A549 (cell line): ENCODE results near the gene GBGT1. TPM values are rescaled to one million over a fixed set of nuclear protein-coding genes. Genes with fewer than 3 reads are reported as not detected.

Source experiments
- ATAC-seq, 2 experiments: fragments of 200-7000 bp in 1 of 2; fragments of >200 bp in 1 of 2; cut with Nextera tagmentation in 1 of 2; cut with Tn5 transposase in 1 of 2; 3 replicates each; pipeline versions ENCODE4 v1.8.0 to v1.9.1; 2018 to 2020; ENCODE audit warnings: mild to moderate bottlenecking in 1 of 2, moderate library complexity in 1 of 2
- CTCF ChIA-PET: fragments of 300-600 bp; sonication (Branson Sonifier 250); formaldehyde crosslinking; extraction: SDS; loops from one replicate; lab custom pipeline; 2021; ENCODE audit warnings: antibody characterized with exemption, inconsistent platforms; lab: Yijun Ruan, JAX
- POLR2A ChIA-PET: fragments of 350-600 bp; formaldehyde crosslinking; extraction: SDS; loops from one replicate; lab custom pipeline; 2021; ENCODE audit warnings: antibody characterized with exemption, inconsistent platforms; lab: Yijun Ruan, JAX
- DNase-seq, 2 experiments: peaks; one replicate each; pipeline versions ENCODE4 v3.0.0 to v3.0.0-alpha.2; 2011 to 2016; ENCODE audit warnings: low read depth in 1 of 2, low spot score in 1 of 2
- FAIRE-seq: peaks from 2 replicates; lab custom pipeline; 2011; peaks lifted over from hg19 to GRCh38; lab: Jason Lieb, UNC
- H3K27ac ChIP-seq, 2 experiments: fragments of >200 bp; sonication (Bioruptor Twin); formaldehyde crosslinking; 3 replicates each; pipeline ENCODE4 v1.5.1; 2016 to 2017
- H3K4me1 ChIP-seq: fragments of >200 bp; sonication (Bioruptor Twin); formaldehyde crosslinking; 3 replicates; pipeline ENCODE4 v1.6.1; 2016
- H3K4me2 ChIP-seq: fragments of >200 bp; sonication (Bioruptor Twin); formaldehyde crosslinking; 3 replicates; pipeline ENCODE4 v1.6.1; 2016
- H3K4me3 ChIP-seq: fragments of >200 bp; sonication (Bioruptor Twin); formaldehyde crosslinking; 3 replicates; pipeline ENCODE4 v1.5.1; 2016
- H3K9me3 ChIP-seq: fragments of >200 bp; sonication (Bioruptor Twin); formaldehyde crosslinking; 3 replicates; pipeline ENCODE4 v1.6.1; 2016
- CEBPB ChIP-seq, 2 experiments: fragments of >200 bp in 1 of 2; sonication (Bioruptor Twin) in 1 of 2; formaldehyde crosslinking in 1 of 2; IDR thresholded peaks; 2 replicates each; pipeline ENCODE4 v1.6.1; 2012 to 2016
- CHD4 ChIP-seq: fragments of 200-600 bp; sonication (generic); IDR thresholded peaks from 2 replicates; pipeline ENCODE4 v1.6.1; 2016; ENCODE audit warnings: antibody characterized with exemption, mild to moderate bottlenecking, borderline replicate concordance
- EHMT2 ChIP-seq: fragments of 200-600 bp; sonication (generic); IDR thresholded peaks from 2 replicates; pipeline ENCODE4 v1.6.1; 2016; ENCODE audit warnings: antibody characterized with exemption, low read depth, mild to moderate bottlenecking, moderate library complexity
- ESRRA ChIP-seq: fragments of 150-350 bp; IDR thresholded peaks from 2 replicates; pipeline ENCODE4 v1.6.1; 2014; ENCODE audit warnings: mild to moderate bottlenecking, low read length, borderline replicate concordance
- HDAC2 ChIP-seq: fragments of 200-600 bp; sonication (generic); IDR thresholded peaks from 2 replicates; pipeline ENCODE4 v1.6.1; 2016
- HEYL ChIP-seq: fragments of 250-450 bp; sonication (Bioruptor Pico); IDR thresholded peaks from 2 replicates; pipeline ENCODE4 v1.8.0; 2021; ENCODE audit warnings: mild to moderate bottlenecking, moderate library complexity
- HMGXB4 ChIP-seq: fragments of 250-450 bp; sonication (Bioruptor Pico); IDR thresholded peaks from 2 replicates; pipeline ENCODE4 v1.5.0; 2021; ENCODE audit warnings: mild to moderate bottlenecking, moderate library complexity, borderline replicate concordance
- HOXA7 ChIP-seq: fragments of 250-450 bp; sonication (Bioruptor Pico); IDR thresholded peaks from 2 replicates; pipeline ENCODE4 v1.5.0; 2020; ENCODE audit warnings: mild to moderate bottlenecking, moderate library complexity
- KDM1A ChIP-seq: fragments of 200-600 bp; sonication (generic); IDR thresholded peaks from 2 replicates; pipeline ENCODE4 v1.6.1; 2016; ENCODE audit warnings: low read depth, mild to moderate bottlenecking
- KDM5A ChIP-seq: fragments of 200-600 bp; sonication (generic); IDR thresholded peaks from 2 replicates; pipeline ENCODE4 v1.6.1; 2016; ENCODE audit warnings: antibody characterized with exemption, mild to moderate bottlenecking
- MYC ChIP-seq: IDR thresholded peaks from 2 replicates; pipeline ENCODE4 v1.6.1; 2012; ENCODE audit warnings: mild to moderate bottlenecking, inconsistent platforms, low read length, improper control_type of control experiment, borderline replicate concordance
- NFE2L2 ChIP-seq: fragments of 150-350 bp; conservative IDR thresholded peaks from 2 replicates; pipeline ENCODE4 v1.6.1; 2014; ENCODE audit warnings: low read length
- NR3C1 ChIP-seq: fragments of >200 bp; sonication (Bioruptor Twin); formaldehyde crosslinking; IDR thresholded peaks from 3 replicates; pipeline ENCODE4 v1.6.1; 2017
- RARB ChIP-seq: fragments of 250-450 bp; sonication (Bioruptor Pico); IDR thresholded peaks from 2 replicates; pipeline ENCODE4 v1.8.0; 2021; ENCODE audit warnings: mild to moderate bottlenecking, moderate library complexity
- RCOR1 ChIP-seq: fragments of 150-350 bp; IDR thresholded peaks from 2 replicates; pipeline ENCODE4 v1.6.1; 2014; ENCODE audit warnings: antibody characterized with exemption, low read length, low read depth
- SMC3 ChIP-seq: fragments of >200 bp; sonication (Bioruptor Twin); formaldehyde crosslinking; IDR thresholded peaks from 3 replicates; pipeline ENCODE4 v1.6.1; 2018; ENCODE audit warnings: inconsistent platforms
- TFCP2L1 ChIP-seq: fragments of 250-450 bp; sonication (Bioruptor Pico); IDR thresholded peaks from 2 replicates; pipeline ENCODE4 v1.5.0; 2021; ENCODE audit warnings: mild to moderate bottlenecking
- WGBS: methylation state at CpG from one replicate; pipeline ENCODE4 v1.1.6; 2017; ENCODE audit errors: missing lambda C conversion rate; 5-methylcytosine and 5-hydroxymethylcytosine counted together
- polyA plus RNA-seq, 4 experiments: library from polyadenylated mRNA; depleted of rRNA in 3 of 4; stranded (reverse); fragments of >200 nt; fragmentation: RNase III in 1 of 4; extraction: RNeasy Plus Mini Kit Qiagen cat#74134 plus additional on column Dnase treatment in 1 of 4; gene quantifications; 2 replicates in 3 of 4; 3 replicates in 1 of 4; pipeline ENCODE4 v1.2.3, GENCODE V29; 2011 to 2017
- TF ChIP-seq, protein P1 (sequence below): fragments of >200 bp; sonication (Bioruptor Twin); formaldehyde crosslinking; IDR thresholded peaks from 3 replicates; pipeline ENCODE4 v1.6.1; 2016
- TF ChIP-seq, protein P2 (sequence below): fragments of 150-350 bp; IDR thresholded peaks from 2 replicates; pipeline ENCODE4 v1.6.1; 2014; ENCODE audit warnings: low read depth, mild to moderate bottlenecking, low read length
- TF ChIP-seq, protein P3 (sequence below): fragments of 450-650 bp; IDR thresholded peaks from 2 replicates; pipeline ENCODE4 v1.6.1; 2014; ENCODE audit warnings: antibody characterized with exemption
- TF ChIP-seq, protein P4 (sequence below): fragments of >200 bp; sonication (Bioruptor Twin); formaldehyde crosslinking; IDR thresholded peaks from 2 replicates; pipeline ENCODE4 v1.6.1; 2016

Gene GBGT1
- polyA plus RNA-seq, 2 of the 4 experiments (the other 2 are of a cell fraction): 1.7 to 2.4 TPM

DNA sequence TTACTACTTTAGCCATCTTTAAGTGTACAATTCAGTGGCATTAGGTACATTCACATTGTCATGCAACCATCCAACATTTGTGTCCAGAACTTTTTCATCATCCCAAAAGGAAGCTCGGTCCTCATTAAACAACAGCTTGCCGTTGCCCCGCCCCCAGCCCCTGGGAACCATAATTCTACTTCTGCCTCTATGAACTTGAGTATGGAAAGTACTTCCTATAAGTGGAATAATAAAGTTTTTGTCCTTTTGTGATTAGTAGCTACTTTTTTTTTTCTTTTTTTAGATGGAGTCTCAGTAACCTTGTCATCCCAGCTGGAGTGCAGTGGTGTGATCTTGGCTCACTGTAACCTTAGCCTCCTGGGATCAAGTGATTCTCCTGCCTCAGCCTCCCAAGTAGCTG, 5.0 kb downstream of the GBGT1 start:
- POLR2A ChIA-PET: interaction anchor here (1.1 kb wide), 1 partner anchor 9 kb away, joined by 7 read pairs; no protein-coding TSS in a partner anchor
- no peaks in the 10 kb centered on the region for H3K4me1 ChIP-seq
- H3K9me3 ChIP-seq: no peaks in the 10 kb centered on the region
- H3K4me2 ChIP-seq: no peak overlapping the region
- no peak overlapping the region for H3K27ac ChIP-seq
- TF ChIP-seq, protein P1, sequence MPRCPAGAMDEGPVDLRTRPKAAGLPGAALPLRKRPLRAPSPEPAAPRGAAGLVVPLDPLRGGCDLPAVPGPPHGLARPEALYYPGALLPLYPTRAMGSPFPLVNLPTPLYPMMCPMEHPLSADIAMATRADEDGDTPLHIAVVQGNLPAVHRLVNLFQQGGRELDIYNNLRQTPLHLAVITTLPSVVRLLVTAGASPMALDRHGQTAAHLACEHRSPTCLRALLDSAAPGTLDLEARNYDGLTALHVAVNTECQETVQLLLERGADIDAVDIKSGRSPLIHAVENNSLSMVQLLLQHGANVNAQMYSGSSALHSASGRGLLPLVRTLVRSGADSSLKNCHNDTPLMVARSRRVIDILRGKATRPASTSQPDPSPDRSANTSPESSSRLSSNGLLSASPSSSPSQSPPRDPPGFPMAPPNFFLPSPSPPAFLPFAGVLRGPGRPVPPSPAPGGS: no peak
- TF ChIP-seq NR3C1: no peak
- TF ChIP-seq HEYL: no peak
- DNase-seq (no peak), ATAC-seq (no peak), FAIRE-seq (no peak)
- CTCF ChIA-PET: interaction anchor here (1.0 to 39.2 kb wide), 8 partner anchors 8 to 50 kb away, joined by 3 to 1284 read pairs (median 6); partner anchors contain the start of gene RALGDS
- no peak overlapping the region for H3K4me3 ChIP-seq
- 93% methylated on average over 3 of the region's 3 CpGs for WGBS

DNA sequence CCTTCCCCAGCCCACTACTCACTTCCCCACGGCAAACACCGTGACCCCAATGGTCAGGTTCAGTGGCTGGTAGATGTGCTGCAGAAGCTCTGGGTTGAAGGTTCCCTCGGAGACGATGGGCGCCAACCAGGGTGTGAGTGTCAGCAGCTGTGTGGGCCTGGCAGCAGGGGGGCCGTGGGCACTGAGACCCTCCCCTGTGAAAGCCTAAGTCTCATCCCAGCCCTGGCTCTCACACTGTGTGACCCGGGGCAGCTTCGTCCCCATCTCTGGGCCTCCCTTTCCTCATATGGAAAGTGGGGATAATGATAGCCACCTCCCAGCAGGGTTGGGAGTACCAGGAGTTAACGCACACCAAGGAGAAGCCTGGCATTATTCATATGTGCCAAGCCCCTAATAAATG, 8.6 kb downstream of the GBGT1 start:
- FAIRE-seq (no peak), DNase-seq (no peak), ATAC-seq (no peak)
- H3K4me3 ChIP-seq: no peak overlapping the region
- H3K27ac ChIP-seq: no peak overlapping the region
- H3K4me2 ChIP-seq: no peak overlapping the region
- ChIA-PET POLR2A (no interaction called here), CTCF (interaction anchor here (0.7 to 39.2 kb wide), 9 partner anchors 11 to 332 kb away, joined by 3 to 1284 read pairs (median 5); partner anchors contain the start of gene RALGDS)
- 80% methylated on average over 9 of the region's 9 CpGs for WGBS
- H3K9me3 ChIP-seq: no peaks in the 10 kb centered on the region
- TF ChIP-seq HDAC2: no peak
- no peak for TF ChIP-seq EHMT2
- TF ChIP-seq, protein P1: no peak
- TF ChIP-seq, all 56 proteins: peak for 0
- no peaks in the 10 kb centered on the region for H3K4me1 ChIP-seq

DNA sequence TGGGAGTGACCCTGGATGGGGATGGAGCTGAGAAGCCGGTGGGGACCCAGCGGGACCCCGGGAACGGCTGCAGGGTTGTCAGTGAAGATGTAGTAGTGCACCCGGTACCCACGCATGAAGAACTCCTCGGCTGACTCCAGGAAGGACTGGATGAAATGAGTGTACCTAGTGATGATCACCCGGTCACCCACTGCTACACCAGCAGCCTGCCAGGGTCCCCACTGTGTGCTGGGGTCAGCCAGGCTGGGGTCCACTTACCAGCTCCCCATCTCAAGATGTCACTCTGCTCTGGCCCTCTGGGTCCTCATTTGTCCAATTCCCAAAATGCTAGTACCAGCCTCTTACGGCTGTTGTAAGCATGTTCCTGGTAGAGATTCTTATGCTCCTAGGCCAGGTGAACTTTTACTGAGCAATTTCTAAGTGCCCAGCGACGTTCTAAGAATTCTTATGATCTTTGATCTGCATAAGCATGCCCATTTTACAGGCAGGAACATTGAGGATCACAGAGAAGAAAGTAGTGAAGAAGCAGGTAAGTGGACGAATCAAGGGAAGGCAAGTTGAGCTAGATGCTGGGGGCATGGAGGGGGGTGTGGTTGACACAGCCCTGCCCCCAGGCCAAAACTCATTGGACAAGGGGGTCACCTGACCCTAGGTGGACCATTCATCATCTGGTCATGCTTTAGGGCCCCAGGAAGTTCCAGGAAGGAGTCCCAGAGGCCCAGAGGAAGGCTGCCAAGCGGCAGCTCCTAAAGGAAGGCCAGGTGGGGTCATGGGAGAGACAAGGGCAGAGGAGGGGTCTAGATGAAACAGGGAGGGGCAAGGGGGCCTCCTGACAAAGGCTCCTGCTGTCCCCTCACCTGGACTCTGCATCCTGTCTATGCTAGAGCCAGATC, 9.4 kb downstream of the GBGT1 start:
- ATAC-seq (no peak), FAIRE-seq (no peak), DNase-seq (no peak)
- Histone ChIP-seq H3K4me2 (no peak overlapping the region), H3K4me3 (no peak overlapping the region), H3K27ac (no peak overlapping the region), H3K4me1 (peaks cover 5% of the 10 kb centered on the region; the same call in 1 of the 3 replicates), H3K9me3 (no peaks in the 10 kb centered on the region)
- no peak for TF ChIP-seq HOXA7 (CRISPR knock-in tag)
- TF ChIP-seq CHD4: no peak
- TF ChIP-seq ESRRA: no peak
- TF ChIP-seq, protein P2, sequence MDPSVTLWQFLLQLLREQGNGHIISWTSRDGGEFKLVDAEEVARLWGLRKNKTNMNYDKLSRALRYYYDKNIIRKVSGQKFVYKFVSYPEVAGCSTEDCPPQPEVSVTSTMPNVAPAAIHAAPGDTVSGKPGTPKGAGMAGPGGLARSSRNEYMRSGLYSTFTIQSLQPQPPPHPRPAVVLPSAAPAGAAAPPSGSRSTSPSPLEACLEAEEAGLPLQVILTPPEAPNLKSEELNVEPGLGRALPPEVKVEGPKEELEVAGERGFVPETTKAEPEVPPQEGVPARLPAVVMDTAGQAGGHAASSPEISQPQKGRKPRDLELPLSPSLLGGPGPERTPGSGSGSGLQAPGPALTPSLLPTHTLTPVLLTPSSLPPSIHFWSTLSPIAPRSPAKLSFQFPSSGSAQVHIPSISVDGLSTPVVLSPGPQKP: no peak
- no peak for TF ChIP-seq CEBPB (IDR thresholded peaks at IDR 0.05)
- no peak for TF ChIP-seq KDM1A
- no peak for TF ChIP-seq MYC
- TF ChIP-seq HMGXB4 (CRISPR knock-in tag): no peak
- TF ChIP-seq RARB: no peak
- no peak for TF ChIP-seq SMC3
- TF ChIP-seq, protein P3, sequence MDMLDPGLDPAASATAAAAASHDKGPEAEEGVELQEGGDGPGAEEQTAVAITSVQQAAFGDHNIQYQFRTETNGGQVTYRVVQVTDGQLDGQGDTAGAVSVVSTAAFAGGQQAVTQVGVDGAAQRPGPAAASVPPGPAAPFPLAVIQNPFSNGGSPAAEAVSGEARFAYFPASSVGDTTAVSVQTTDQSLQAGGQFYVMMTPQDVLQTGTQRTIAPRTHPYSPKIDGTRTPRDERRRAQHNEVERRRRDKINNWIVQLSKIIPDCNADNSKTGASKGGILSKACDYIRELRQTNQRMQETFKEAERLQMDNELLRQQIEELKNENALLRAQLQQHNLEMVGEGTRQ: no peak
- TF ChIP-seq KDM5A: no peak
- no peak for TF ChIP-seq NFE2L2
- no peak for TF ChIP-seq NR3C1
- no peak for TF ChIP-seq TFCP2L1
- TF ChIP-seq RCOR1: no peak
- TF ChIP-seq HEYL: no peak
- TF ChIP-seq, protein P4, sequence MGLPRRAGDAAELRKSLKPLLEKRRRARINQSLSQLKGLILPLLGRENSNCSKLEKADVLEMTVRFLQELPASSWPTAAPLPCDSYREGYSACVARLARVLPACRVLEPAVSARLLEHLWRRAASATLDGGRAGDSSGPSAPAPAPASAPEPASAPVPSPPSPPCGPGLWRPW: no peak
- CTCF ChIA-PET: interaction anchor here (1.2 to 39.2 kb wide), 6 partner anchors 10 to 332 kb away, joined by 5 to 1284 read pairs (median 6); partner anchors contain the start of gene RALGDS
- POLR2A ChIA-PET: no interaction called here
- WGBS: 68% methylated on average over 13 of the region's 13 CpGs
